ENCODE results near the gene FNBP1L. TPM values are rescaled to one million over a fixed set of nuclear protein-coding genes. Genes with fewer than 3 reads are reported as not detected.
"Not testable (repeated sequence)": the region's sequence is repeated elsewhere in the genome, so short reads cannot be mapped to it uniquely, and the experiment has no call there.

The FNBP1L gene
- total RNA-seq, 1 donor from 2014 or later: 78.6 TPM

GRCh38 chr1:93471284-93471683, 23.4 kb downstream of the FNBP1L start:
- H3K4me3 ChIP-seq (ENCODE audit: low read depth, low read length): no peak overlapping the region

GRCh38 chr1:93471911-93472310, 24.0 kb downstream of the FNBP1L start:
- no peak for TF ChIP-seq CTCF (IDR thresholded peaks at IDR 0.05; ENCODE audit: insufficient read depth, low read length, poor library complexity, severe bottlenecking)
- no peaks in the 10 kb centered on the region for H3K27me3 ChIP-seq (ENCODE audit: control insufficient read depth, insufficient read depth, low read length)
- no peak for DNase-seq (ENCODE audit: low read depth)

More at GRCh38 chr1:93471284-93471683, 23.4 kb downstream of the FNBP1L start:
- Histone ChIP-seq H3K36me3 (ENCODE audit: control insufficient read depth, insufficient read depth, low read length) (no peaks in the 10 kb centered on the region), H3K27me3 (ENCODE audit: control insufficient read depth, insufficient read depth, low read length) (no peaks in the 10 kb centered on the region)
- DNase-seq (ENCODE audit: low read depth): no peak
- no peak for TF ChIP-seq CTCF (IDR thresholded peaks at IDR 0.05; ENCODE audit: insufficient read depth, low read length, poor library complexity, severe bottlenecking)

GRCh38 chr1:93474321-93474720, 26.4 kb downstream of the FNBP1L start:
- H3K36me3 ChIP-seq (ENCODE audit: control insufficient read depth, insufficient read depth, low read length): no peaks in the 10 kb centered on the region
- no peak overlapping the region for H3K4me3 ChIP-seq (ENCODE audit: low read depth, low read length)
- H3K27me3 ChIP-seq (ENCODE audit: control insufficient read depth, insufficient read depth, low read length): no peaks in the 10 kb centered on the region
- DNase-seq (ENCODE audit: low read depth): no peak
- TF ChIP-seq CTCF (IDR thresholded peaks at IDR 0.05; ENCODE audit: insufficient read depth, low read length, poor library complexity, severe bottlenecking): no peak

More at GRCh38 chr1:93471911-93472310, 24.0 kb downstream of the FNBP1L start:
- Histone ChIP-seq H3K36me3 (ENCODE audit: control insufficient read depth, insufficient read depth, low read length) (no peaks in the 10 kb centered on the region), H3K4me3 (ENCODE audit: low read depth, low read length) (no peak overlapping the region)

GRCh38 chr1:93475681-93476080, 27.8 kb downstream of the FNBP1L start:
- DNase-seq (ENCODE audit: low read depth): no peak
- Histone ChIP-seq H3K36me3 (ENCODE audit: control insufficient read depth, insufficient read depth, low read length) (no peaks in the 10 kb centered on the region), H3K4me3 (ENCODE audit: low read depth, low read length) (no peak overlapping the region), H3K27me3 (ENCODE audit: control insufficient read depth, insufficient read depth, low read length) (no peaks in the 10 kb centered on the region)
- no peak for TF ChIP-seq CTCF (IDR thresholded peaks at IDR 0.05; ENCODE audit: insufficient read depth, low read length, poor library complexity, severe bottlenecking)

- not testable (repeated sequence) for DNase-seq (ENCODE audit: low read depth); H3K4me3 ChIP-seq (ENCODE audit: low read depth, low read length); H3K36me3 ChIP-seq (ENCODE audit: control insufficient read depth, insufficient read depth, low read length); H3K27me3 ChIP-seq (ENCODE audit: control insufficient read depth, insufficient read depth, low read length)
Measured at GRCh38 chr1:93479133-93479745, 31.3 kb downstream of the FNBP1L start.

GRCh38 chr1:93481899-93482298, 34.0 kb downstream of the FNBP1L start:
- not testable (repeated sequence) for H3K36me3 ChIP-seq (ENCODE audit: control insufficient read depth, insufficient read depth, low read length); DNase-seq (ENCODE audit: low read depth); H3K4me3 ChIP-seq (ENCODE audit: low read depth, low read length); H3K27me3 ChIP-seq (ENCODE audit: control insufficient read depth, insufficient read depth, low read length)

GRCh38 chr1:93483200-93483599, 35.3 kb downstream of the FNBP1L start:
- no peaks in the 10 kb centered on the region for H3K27me3 ChIP-seq (ENCODE audit: control insufficient read depth, insufficient read depth, low read length)
- no peaks in the 10 kb centered on the region for H3K36me3 ChIP-seq (ENCODE audit: control insufficient read depth, insufficient read depth, low read length)
- no peak overlapping the region for H3K4me3 ChIP-seq (ENCODE audit: low read depth, low read length)
- no peak for TF ChIP-seq CTCF (IDR thresholded peaks at IDR 0.05; ENCODE audit: insufficient read depth, low read length, poor library complexity, severe bottlenecking)
- no peak for DNase-seq (ENCODE audit: low read depth)
